ENCODE measurements around the gene TBC1D2B.

DNA sequence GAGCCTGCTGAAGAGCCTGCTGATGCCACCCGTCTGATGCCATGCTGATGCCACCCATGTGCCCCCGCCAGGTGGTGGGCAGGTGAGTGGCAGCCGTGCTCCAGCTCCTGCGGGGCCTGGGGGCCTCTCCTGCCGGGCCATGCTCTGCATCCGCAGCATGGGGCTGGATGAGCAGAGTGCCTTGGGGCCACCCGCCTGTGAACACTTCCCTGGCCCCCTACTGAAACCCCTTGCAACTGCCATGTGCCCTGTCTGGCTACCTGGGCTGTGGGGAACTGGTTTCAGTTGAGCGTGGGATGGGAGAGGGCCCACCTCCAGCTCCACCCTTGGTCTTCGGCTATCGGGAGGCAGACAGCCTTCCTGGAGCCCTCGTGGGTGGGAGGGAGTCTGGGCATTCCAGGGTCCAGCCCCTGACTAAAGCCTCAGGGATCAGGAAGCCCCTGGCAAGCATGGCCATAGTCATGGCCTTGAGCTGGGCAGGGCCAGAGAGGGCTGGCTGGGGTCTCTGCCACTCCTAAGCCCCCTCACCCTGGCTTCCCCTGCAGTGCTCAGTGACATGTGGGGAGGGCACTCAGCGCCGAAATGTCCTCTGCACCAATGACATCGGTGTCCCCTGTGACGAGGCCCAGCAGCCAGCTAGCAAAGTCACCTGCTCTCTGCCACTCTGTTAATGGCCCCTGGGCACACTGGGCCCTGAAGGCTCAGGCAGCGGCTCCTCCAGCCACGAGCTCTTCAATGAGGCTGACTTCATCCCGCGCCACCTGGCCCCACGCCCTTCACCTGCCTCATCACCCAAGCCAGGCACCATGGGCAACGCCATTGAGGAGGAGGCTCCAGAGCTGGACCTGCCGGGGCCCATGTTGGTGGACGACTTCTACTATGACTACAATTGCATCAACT lies 92.2 kb downstream of the TBC1D2B start:
- TF ChIP-seq POLR2A (IDR thresholded peaks at IDR 0.05) = no peak
- no peak for TF ChIP-seq POLR2AphosphoS5 (IDR thresholded peaks at IDR 0.05)
- no peak for TF ChIP-seq EP300 (IDR thresholded peaks at IDR 0.05)

Data from stomach (tissue), 4 donors.